Measurements from ENCODE around the gene TMEM238. TPM values are rescaled to one million over a fixed set of nuclear protein-coding genes. Genes with fewer than 3 reads are reported as not detected.

The TMEM238 gene
- total and polyA plus RNA-seq, 10 of the 15 experiments (the other 5 are each of a cell fraction or from before 2014, with no cell fraction given): 0.05 to 16.9 (median 0.58) TPM; not detected in 1

GRCh38 chr19:55408533-55408872 is 24.4 kb upstream of the TMEM238 start (continued):
- TF ChIP-seq TBL1XR1 (IDR thresholded peaks at IDR 0.05; ENCODE audit: low read depth, low read length) (no peak), CTCF (IDR thresholded peaks at IDR 0.05 in 2 of 3, conservative IDR thresholded peaks at IDR 0.05 in 1 of 3; ENCODE audit: control insufficient read depth in 2 of 3, extremely low read depth in 1 of 3, insufficient read depth in 1 of 3, low read depth in 3 of 3, low read length in 3 of 3) (no peak), TAF1 (IDR thresholded peaks at IDR 0.05; ENCODE audit: borderline replicate concordance, low read depth, low read length) (no peak), IKZF2 (IDR thresholded peaks at IDR 0.05) (peak in 1 of 2 experiments; percentile 10; a peak in 1 of 4 replicates), SMARCA5 (IDR thresholded peaks at IDR 0.05) (peak; percentile 87), TCF3 (IDR thresholded peaks at IDR 0.05; ENCODE audit: borderline replicate concordance, insufficient read depth, low read depth, low read length) (no peak), CHD4 (IDR thresholded peaks at IDR 0.05) (no peak), GATAD2B (conservative IDR thresholded peaks at IDR 0.05; ENCODE audit: low read depth) (0 out of 2 replicates have a peak, but pooled peaks have one; percentile 4), PBX3 (IDR thresholded peaks at IDR 0.05; ENCODE audit: insufficient replicate concordance, low read depth, low read length) (no peak), DPF2 (IDR thresholded peaks at IDR 0.05) (0 out of 2 replicates have a peak, but pooled peaks have one; percentile 5), MTA2 (IDR thresholded peaks at IDR 0.05; ENCODE audit: low read depth) (peak; percentile 14; the same call in 1 of the 2 replicates), NR2C2 (IDR thresholded peaks at IDR 0.05; ENCODE audit: borderline replicate concordance, control insufficient read depth, insufficient read length, low read depth) (no peak)
- TF ChIP-seq, protein P1, sequence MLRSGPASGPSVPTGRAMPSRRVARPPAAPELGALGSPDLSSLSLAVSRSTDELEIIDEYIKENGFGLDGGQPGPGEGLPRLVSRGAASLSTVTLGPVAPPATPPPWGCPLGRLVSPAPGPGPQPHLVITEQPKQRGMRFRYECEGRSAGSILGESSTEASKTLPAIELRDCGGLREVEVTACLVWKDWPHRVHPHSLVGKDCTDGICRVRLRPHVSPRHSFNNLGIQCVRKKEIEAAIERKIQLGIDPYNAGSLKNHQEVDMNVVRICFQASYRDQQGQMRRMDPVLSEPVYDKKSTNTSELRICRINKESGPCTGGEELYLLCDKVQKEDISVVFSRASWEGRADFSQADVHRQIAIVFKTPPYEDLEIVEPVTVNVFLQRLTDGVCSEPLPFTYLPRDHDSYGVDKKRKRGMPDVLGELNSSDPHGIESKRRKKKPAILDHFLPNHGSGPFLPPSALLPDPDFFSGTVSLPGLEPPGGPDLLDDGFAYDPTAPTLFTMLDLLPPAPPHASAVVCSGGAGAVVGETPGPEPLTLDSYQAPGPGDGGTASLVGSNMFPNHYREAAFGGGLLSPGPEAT (IDR thresholded peaks at IDR 0.05; ENCODE audit: low read depth): 0 out of 2 replicates have a peak, but pooled peaks have one; percentile 14
- TF ChIP-seq, protein P2, sequence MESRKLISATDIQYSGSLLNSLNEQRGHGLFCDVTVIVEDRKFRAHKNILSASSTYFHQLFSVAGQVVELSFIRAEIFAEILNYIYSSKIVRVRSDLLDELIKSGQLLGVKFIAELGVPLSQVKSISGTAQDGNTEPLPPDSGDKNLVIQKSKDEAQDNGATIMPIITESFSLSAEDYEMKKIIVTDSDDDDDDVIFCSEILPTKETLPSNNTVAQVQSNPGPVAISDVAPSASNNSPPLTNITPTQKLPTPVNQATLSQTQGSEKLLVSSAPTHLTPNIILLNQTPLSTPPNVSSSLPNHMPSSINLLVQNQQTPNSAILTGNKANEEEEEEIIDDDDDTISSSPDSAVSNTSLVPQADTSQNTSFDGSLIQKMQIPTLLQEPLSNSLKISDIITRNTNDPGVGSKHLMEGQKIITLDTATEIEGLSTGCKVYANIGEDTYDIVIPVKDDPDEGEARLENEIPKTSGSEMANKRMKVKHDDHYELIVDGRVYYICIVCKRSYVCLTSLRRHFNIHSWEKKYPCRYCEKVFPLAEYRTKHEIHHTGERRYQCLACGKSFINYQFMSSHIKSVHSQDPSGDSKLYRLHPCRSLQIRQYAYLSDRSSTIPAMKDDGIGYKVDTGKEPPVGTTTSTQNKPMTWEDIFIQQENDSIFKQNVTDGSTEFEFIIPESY (IDR thresholded peaks at IDR 0.05): no peak
